Measurements from ENCODE around the gene FAR1.
"Not testable (repeated sequence)": the region's sequence is repeated elsewhere in the genome, so short reads cannot be mapped to it uniquely, and the experiment has no call there.

FAR1 gene

GRCh38 chr11:13668102-13668956 is at the start of gene FAR1:
Gene FAR1 (plus strand): TSS chr11:13668668. CDS start chr11:13694766, 26,098 bp downstream.
- in situ Hi-C loops (cut with MboI; ENCODE audit: low sequenced_read_pairs), result no loop called here

GRCh38 chr11:13620063-13620462 is 48.4 kb upstream of the FAR1 start:
- in situ Hi-C loops (cut with MboI; ENCODE audit: low sequenced_read_pairs), result no loop called here

DNA sequence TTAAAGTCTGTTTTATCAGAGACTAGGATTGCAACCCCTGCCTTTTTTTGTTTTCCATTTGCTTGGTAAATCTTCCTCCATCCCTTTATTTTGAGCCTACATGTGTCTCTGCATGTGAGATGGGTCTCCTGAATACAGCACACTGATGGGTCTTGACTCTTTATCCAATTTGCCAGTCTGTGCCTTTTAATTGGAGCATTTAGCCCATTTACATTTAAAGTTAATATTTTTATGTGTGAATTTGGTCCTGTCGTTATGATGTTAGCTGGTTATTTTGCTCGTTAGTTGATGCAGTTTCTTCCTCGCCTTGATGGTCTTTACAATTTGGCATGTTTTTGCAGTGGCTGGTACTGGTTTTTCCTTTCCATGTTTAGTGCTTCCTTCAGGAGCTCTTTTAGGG is 41.6 kb upstream of the FAR1 start:
- in situ Hi-C loops (cut with MboI; ENCODE audit: low sequenced_read_pairs), result not testable (repeated sequence)

- in situ Hi-C loops (cut with MboI; ENCODE audit: low sequenced_read_pairs), result not testable (repeated sequence)
Observed at GRCh38 chr11:13628634-13629033, 39.8 kb upstream of the FAR1 start.

GRCh38 chr11:13629779-13630178 is 38.7 kb upstream of the FAR1 start:
- in situ Hi-C loops (cut with MboI; ENCODE audit: low sequenced_read_pairs), result no loop called here

DNA sequence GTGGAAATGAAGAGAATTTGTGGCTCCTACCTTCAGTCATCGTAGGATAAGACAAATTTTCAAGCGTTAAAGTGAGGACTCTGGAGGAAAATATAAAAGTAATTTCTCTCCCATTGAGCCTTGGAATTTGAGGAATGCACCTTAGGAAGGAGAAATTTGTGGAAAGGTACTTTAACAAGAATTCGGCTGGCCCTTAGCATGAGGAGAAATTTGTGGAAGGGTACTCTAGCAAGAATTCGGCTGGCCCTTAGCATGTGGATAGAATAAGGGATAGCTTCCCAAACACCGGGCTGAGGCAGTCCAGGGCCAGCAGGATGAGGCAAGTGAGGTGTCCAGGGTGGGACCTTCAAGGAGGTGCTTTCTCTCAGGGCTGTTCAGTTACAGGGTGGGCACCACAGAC is 33.2 kb upstream of the FAR1 start:
- in situ Hi-C loops (cut with MboI; ENCODE audit: low sequenced_read_pairs), result no loop called here

DNA sequence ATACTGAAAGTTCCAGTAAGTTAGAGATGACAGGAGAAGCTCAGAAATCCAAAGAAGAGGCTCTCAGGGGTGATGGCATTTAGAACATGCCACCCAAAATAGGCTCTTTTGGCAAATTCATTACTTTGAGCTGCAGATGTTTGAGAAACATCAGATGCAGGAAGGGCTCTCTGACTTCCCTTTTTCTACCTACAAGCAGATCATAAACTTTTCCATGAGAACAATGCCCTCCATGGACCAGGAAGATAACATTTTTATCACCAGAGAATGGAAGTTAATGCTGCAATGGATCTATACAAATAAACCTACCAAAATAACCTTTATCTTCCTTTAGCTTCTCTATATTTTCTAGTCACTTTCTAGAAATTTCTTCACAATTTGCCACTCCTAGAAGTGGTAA is 32.7 kb upstream of the FAR1 start:
- in situ Hi-C loops (cut with MboI; ENCODE audit: low sequenced_read_pairs), result no loop called here

GRCh38 chr11:13637125-13638069 is 31.1 kb upstream of the FAR1 start:
- in situ Hi-C loops (cut with MboI; ENCODE audit: low sequenced_read_pairs), result no loop called here

DNA sequence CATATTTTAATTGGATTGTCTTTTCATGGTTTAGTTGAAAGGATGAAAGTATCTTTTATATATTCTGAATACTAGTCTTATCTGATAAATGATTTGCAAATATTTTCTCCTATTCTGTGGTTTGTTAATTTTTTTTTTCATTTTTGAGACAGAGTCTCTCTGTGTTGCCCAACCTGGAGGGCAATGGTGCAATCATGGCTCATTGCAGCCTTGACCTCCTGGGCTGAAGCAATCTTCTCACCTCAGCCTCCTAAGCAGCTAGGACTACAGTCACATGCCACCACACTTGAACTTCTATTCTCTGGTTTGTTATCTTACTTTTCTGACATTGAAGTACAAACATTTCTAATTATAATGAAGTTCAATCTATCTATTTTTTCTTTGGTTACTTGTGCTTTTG is 30.0 kb upstream of the FAR1 start:
- in situ Hi-C loops (cut with MboI; ENCODE audit: low sequenced_read_pairs), result no loop called here

DNA sequence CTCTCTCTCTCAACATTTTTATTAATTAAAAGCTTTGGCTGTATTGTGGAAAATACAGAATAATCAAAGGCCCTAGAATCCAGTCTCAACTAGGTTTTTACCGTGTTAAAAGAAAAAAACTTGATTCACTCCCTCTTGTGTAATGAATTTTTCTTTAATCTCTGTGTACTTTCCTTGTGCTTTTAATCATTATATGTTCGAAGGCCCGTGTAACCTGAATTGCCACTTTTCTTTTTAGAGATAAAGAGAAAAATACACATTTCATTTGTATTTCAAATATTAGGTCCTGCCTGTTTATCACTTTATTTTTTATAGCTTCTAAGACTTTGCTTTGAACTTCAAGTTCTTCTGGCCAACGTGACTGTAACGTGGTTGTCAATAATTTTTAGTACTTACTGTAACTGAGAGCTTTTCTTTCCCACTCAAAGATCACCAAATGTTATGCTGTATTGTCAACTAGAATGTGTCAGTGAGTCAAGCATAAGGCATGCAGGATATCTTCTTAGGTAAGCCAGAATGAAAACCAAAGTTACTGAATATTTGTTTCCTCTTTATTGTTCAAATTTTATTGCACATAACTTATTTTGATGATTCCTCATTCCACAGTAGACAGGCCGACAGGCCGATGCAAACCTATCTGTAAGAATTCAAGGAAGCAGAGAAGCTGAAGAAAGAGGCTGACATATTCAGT is 23.3 kb upstream of the FAR1 start:
- in situ Hi-C loops (cut with MboI; ENCODE audit: low sequenced_read_pairs), result no loop called here

GRCh38 chr11:13647391-13647790 is 21.1 kb upstream of the FAR1 start:
- in situ Hi-C loops (cut with MboI; ENCODE audit: low sequenced_read_pairs), result no loop called here

DNA sequence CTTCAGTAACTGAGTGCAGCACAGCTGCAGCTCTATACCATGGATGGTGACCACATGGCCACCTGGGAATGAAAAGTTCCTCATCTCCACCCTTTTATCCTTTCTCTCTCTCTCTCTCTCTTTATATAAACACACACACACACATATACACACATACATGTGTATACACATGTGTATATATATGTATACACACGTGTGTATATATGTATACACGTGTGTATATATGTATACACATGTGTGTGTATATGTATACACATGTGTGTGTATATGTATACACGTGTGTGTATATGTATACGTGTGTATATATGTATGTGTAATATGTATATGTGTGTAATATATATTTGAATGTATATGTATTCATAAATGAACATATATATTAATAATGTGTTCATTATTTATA is 18.8 kb upstream of the FAR1 start:
- in situ Hi-C loops (cut with MboI; ENCODE audit: low sequenced_read_pairs), result no loop called here

- in situ Hi-C loops (cut with MboI; ENCODE audit: low sequenced_read_pairs), result not testable (repeated sequence)
Observed at GRCh38 chr11:13651515-13651914, 17.0 kb upstream of the FAR1 start.

- in situ Hi-C loops (cut with MboI; ENCODE audit: low sequenced_read_pairs), result no loop called here
Observed at GRCh38 chr11:13661074-13661623, 7.3 kb upstream of the FAR1 start.

DNA sequence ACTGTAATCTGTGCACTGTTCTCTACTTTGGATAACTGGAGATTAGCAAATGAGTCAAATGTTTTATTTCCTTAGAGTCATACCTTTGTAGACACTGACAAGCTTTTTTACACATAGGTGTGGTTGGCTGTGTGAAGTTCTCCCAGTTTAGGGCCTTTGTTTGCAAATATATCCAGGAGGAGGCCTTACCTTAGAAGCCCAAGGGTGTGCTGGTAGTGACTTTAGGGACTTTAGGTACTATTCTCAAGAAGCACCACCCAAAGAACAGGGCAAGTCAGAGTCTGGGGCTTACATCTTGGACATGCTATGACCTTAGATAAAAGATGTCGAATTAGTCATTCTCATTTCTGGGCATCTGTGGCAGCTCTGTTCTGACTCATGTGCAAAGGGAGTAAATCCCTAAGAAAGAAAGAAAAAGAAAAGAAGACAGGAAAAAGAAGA is 4.8 kb upstream of the FAR1 start:
- in situ Hi-C loops (cut with MboI; ENCODE audit: low sequenced_read_pairs), result no loop called here

DNA sequence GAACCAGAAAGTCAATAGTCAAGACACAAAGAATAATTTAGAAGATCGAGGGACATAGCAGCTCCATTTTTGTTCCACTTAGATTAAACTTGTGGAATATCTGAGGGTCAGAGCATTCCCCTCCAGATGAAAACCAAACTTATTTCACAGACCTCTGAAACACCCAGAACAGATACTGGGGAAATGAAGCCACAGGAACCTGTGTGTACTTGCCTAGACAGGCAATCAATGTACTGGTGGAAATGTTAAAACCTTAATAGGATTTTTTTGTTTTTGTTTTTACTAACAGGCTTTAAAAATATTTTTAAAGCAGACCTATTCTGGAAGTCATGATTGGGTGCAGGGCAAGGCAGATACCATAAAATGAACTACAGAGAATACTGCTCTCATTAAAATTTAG is 4.1 kb upstream of the FAR1 start:
- in situ Hi-C loops (cut with MboI; ENCODE audit: low sequenced_read_pairs), result no loop called here

DNA sequence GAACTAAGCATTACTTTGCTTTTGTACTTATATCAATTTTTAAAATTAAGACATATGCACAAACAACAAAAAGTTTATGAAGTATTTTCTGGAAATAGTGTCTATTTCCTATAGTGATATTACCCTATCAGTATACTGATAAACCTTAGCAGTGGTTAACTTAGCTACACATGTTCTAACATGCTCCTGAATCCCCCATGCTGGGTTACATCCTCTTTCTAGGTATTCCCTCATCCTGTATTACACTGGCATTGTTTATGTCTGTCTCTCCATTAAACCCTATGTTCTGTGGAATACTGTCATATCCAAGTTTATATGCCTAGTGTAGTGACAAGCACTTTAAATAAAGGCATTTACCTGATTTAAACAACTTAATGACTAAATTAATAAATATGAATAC is 1.8 kb upstream of the FAR1 start:
- in situ Hi-C loops (cut with MboI; ENCODE audit: low sequenced_read_pairs), result no loop called here

- in situ Hi-C loops (cut with MboI; ENCODE audit: low sequenced_read_pairs), result no loop called here
Observed at GRCh38 chr11:13667245-13667644, 1.2 kb upstream of the FAR1 start.

GRCh38 chr11:13667795-13668101 is 720 bp upstream of the FAR1 start:
- in situ Hi-C loops (cut with MboI; ENCODE audit: low sequenced_read_pairs), result no loop called here

DNA sequence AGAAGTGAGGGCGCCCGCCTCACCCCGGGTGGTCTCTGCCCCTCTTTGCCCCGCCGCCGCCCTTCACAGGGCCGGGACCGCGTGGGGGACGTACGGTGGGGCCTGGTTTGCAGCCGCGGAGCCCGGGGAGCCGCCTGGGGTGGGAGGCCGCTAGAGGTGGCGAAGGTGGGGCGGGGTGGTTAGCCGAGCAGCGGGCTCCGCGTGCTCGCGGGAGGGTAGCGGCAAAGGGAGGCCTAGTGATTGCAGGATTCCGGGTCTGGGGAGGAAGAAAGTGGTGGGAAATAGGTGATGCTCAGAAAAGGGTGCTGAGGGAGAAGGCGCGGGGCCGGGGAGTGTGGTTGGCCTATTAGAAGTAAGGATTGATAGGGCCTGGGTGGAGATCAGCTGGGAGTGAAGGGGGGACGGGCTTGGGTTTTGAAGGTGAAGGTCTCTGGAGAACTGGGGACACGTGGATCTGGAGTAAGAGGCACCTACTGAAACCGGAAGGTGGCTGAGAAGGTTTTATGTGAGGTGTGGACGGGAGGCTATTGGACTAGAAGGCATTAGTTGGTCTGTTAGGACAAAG is 571 bp downstream of the FAR1 start:
- in situ Hi-C loops (cut with MboI; ENCODE audit: low sequenced_read_pairs), result no loop called here

All from HL-60/S4 treated with retinoic acid at 250 ng/mL for 4 days and 3 days (cell line).